HG03378 (cell line): ENCODE data around the gene PDE4B.

ENCODE experiments used
- ATAC-seq: cut with Tn5 transposase; IDR thresholded peaks from one replicate; pipeline ENCODE4 v1.9.1; 2021; ENCODE audit warnings: mild to moderate bottlenecking, moderate library complexity; ENCODE audit not compliant: unreplicated experiment

PDE4B gene

DNA sequence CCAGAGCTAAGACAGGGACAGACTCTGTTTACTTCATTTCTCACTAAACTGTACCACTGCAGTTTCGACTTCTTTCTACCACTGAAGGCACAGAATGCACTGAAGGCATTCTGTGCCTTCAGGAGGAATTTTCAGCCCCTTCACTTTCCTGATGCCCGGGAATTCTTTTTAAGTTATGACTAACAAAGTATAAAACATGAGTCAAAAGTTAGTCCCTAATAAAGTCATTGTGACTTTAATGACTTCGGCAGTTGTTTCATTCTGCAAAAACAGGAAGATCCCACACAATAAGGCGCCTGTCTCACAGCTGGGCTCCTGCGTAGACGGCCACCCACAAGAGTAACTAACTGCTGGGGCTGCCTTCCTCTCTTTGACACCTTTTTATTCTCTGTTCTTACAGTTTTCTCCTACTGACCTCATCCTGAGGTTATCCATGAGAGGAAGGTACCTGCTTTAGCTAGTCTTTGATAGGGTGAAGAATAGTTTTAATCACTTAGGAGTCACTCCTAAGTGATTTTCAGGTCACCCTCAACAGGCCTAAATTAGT lies 557.4 kb downstream of the PDE4B start:
- peak; percentile 72 for ATAC-seq

- peak; percentile 25 for ATAC-seq
Measured at GRCh38 chr1:66351478-66351877, 558.8 kb downstream of the PDE4B start.

DNA sequence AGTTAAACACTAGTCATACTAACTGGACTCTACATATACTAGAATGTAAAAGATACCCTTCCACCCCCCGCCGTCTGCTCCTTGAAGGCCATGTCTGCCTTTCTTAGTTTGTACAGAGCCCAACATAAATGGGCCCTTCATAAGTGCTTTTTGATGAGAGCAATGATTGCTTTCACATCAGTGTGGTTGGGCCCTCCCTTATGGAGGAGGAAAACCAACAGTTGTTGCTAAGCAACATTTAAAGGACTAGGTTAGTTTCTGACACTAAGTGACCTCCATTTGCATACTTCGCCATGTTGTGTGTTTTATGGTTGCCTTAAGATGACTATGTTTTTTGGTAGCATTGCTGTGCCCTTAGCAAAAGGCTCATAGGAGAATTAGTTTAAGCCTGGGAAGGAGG lies 559.2 kb downstream of the PDE4B start:
- peak; percentile 34 for ATAC-seq

DNA sequence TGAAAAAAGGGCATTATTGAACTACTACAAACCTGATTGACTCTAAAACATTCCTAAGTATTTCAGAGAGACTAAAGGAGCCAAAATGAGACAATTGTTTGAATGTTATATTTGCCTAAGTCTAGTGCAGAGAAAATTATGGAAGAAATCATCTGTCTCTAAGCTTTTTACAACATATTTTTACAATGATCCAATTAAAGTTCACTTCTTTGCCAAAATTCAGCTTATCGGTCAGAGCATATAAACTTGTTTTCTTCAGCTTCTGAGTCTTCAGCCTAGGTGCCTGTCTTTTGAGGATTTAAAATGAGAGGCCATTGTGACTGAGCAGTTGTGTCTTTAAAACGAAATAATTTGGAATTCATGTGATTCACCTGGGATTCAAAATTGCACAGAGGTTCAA lies 560.1 kb downstream of the PDE4B start:
- ATAC-seq: no peak

DNA sequence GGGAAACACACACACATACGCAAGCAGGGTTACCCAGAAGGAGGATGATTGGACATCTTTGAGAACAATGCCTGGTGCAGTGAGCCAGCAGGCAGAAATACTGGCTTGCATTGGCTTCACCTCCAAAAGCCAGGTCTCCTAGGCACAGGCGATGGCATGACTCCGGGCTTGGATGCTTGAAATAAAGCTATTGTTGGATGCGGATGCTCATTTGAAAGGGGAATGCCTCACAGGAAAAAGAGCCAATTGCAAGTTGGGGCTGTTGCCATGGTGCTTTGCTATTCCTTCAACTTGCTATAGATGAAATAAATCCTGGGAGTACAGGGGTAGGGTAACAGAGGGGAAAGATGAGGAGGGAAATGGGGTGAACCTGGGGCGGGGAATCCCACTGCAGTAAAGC lies 560.6 kb downstream of the PDE4B start:
- ATAC-seq: no peak

- ATAC-seq: no peak
Measured at GRCh38 chr1:66354311-66355201, 561.9 kb downstream of the PDE4B start.

GRCh38 chr1:66355756-66356155 lies 563.1 kb downstream of the PDE4B start:
- ATAC-seq: no peak

- no peak for ATAC-seq
Measured at GRCh38 chr1:66356605-66357004, 563.9 kb downstream of the PDE4B start.

DNA sequence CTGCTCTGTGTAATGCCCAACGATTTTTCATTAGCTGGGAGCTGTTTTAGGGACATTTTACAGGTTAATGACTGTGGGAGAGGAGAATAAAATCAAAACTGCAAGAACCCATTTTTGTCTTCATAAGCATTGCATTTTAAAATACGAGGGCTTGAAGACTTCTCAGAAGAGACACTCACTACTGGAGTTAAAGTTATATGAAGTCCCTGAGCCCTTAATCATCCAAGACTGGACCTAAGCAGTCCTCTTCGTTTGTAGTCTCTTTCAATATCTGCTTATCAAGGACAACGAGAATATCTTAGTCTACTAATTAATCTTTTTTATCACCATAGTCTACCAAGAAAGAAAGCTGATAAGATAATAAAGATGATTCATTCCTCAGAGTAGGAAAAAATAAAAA lies 564.3 kb downstream of the PDE4B start:
- no peak for ATAC-seq

GRCh38 chr1:66357478-66358197 lies 564.9 kb downstream of the PDE4B start:
- no peak for ATAC-seq

- no peak for ATAC-seq
Measured at GRCh38 chr1:66359269-66359668, 566.6 kb downstream of the PDE4B start.

GRCh38 chr1:66359815-66360214 lies 567.1 kb downstream of the PDE4B start:
- no peak for ATAC-seq

GRCh38 chr1:66360285-66360724 lies 567.6 kb downstream of the PDE4B start:
- peak; percentile 41 for ATAC-seq

- ATAC-seq: peak; percentile 84
Measured at GRCh38 chr1:66364578-66365391, 572.1 kb downstream of the PDE4B start.

DNA sequence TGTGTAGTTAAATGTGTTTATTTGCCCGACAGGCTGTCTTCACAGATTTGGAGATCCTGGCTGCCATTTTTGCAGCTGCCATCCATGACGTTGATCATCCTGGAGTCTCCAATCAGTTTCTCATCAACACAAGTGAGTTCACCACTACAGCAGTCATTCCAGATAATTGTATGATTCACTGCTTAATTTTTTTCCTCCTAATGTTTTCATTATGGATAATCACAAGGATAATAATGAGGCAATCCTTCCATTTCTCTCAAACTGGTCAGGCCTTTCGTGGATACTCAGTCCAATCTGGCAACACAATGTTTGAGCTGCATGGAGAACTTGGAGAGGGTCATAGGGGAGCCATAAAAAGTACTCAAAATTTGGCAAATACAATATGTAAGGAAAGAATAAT lies 572.9 kb downstream of the PDE4B start:
- ATAC-seq: no peak

DNA sequence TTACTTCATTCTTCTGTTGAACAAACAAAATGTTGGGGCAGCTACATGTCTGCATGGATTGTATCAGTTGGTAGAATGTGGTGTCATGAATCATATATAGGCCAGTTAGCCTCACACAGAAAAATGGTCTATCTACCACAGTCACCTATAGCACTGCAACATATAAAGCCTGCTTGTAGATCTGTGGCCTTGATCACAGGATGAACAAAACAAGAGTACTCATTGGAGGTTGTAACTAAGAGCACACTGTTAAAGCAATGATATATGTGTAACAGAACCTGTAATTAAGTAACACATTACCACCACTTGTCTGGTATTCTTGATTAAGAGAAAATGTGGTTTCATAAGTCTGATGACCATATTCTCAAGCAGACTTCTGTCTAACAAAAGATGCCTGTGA lies 573.9 kb downstream of the PDE4B start:
- no peak for ATAC-seq

DNA sequence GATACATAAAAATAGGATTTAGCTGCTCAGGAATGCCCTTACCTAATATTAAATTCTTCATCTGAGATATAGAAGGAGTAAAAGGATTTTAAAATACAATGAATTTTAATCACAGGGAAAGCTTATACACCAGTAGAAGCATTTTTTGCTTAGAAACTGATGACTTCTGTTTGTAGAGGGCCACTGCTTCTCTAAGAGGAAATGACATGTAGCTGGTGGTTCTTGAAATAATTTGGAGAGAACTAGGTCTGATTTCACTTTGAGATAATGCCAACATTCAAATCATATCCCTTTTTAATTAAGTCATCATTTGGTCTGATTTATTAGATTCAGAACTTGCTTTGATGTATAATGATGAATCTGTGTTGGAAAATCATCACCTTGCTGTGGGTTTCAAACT lies 574.7 kb downstream of the PDE4B start:
- no peak for ATAC-seq

- no peak for ATAC-seq
Measured at GRCh38 chr1:66368261-66368660, 575.6 kb downstream of the PDE4B start.

DNA sequence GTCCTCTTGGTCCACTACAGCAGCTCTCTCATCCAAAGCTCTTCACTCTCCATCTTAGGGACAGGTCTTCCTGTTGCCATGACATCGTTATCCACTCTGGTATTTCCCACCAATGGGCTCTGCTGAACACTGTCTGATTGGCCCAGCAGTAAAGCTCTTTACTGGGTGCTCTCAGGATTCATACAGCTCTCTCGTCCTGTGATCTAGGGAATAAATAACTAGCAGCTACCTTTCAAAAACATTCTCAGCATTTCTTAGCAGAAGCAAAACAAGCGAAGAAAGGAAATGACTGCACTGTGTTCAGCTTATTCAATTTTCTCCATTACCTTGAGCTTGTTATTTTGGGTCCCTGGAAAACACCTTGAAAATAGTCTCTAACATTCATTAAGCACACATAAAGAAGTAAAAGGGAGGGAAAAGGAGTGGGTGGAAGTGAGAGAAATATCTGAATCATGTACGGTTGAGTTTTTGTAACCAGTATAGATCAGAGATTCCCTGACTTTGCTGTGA lies 577.8 kb downstream of the PDE4B start:
- ATAC-seq: peak; percentile 26

- peak; percentile 31 for ATAC-seq
Measured at GRCh38 chr1:66371233-66372005, 578.7 kb downstream of the PDE4B start.
